C4-2B (cell line): Measurements from ENCODE around the gene C6.
"Not testable (repeated sequence)": the region's sequence is repeated elsewhere in the genome, so short reads cannot be mapped to it uniquely, and the experiment has no call there.

Experiments used
- ZFX ChIP-seq: fragments of 450-650 bp; IDR thresholded peaks from 2 replicates; pipeline ENCODE4 v1.6.1; 2017
- TF ChIP-seq, protein P1 (sequence below): fragments of 450-650 bp; conservative IDR thresholded peaks from 2 replicates; pipeline ENCODE4 v1.5.1; 2017; ENCODE audit warnings: mild to moderate bottlenecking

DNA sequence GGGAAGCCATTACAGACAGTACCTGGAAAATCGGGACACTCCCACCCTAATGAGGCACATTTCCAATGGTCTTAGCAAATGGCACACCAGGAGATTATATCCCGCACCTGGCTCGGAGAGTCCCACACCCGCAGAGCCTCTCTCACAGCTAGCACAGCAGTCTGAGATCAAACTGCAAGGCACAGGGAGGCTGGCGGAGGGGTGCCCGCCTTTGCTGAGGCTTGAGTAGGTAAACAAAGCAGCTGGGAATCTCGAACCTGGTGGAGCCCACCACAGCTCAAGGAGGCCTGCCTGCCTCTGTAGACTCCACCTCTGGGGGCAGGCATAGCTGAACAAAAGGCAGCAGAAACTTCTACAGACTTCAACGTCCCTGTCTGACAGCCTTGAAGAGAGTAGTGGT is 7.9 kb downstream of the C6 start:
- TF ChIP-seq, protein P1, sequence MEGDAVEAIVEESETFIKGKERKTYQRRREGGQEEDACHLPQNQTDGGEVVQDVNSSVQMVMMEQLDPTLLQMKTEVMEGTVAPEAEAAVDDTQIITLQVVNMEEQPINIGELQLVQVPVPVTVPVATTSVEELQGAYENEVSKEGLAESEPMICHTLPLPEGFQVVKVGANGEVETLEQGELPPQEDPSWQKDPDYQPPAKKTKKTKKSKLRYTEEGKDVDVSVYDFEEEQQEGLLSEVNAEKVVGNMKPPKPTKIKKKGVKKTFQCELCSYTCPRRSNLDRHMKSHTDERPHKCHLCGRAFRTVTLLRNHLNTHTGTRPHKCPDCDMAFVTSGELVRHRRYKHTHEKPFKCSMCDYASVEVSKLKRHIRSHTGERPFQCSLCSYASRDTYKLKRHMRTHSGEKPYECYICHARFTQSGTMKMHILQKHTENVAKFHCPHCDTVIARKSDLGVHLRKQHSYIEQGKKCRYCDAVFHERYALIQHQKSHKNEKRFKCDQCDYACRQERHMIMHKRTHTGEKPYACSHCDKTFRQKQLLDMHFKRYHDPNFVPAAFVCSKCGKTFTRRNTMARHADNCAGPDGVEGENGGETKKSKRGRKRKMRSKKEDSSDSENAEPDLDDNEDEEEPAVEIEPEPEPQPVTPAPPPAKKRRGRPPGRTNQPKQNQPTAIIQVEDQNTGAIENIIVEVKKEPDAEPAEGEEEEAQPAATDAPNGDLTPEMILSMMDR: not testable (repeated sequence)
- not testable (repeated sequence) for TF ChIP-seq ZFX
